OCI-M1 (cell line): ENCODE results near the gene CORIN.
"Not testable (repeated sequence)": the region's sequence is repeated elsewhere in the genome, so short reads cannot be mapped to it uniquely, and the experiment has no call there.

Experiments
- DNase-seq: peaks from one replicate; lab custom pipeline; 2025; lab: John Stamatoyannopoulos, UW

The CORIN gene

GRCh38 chr4:47767956-47768355 is 69.9 kb downstream of the CORIN start:
- DNase-seq = not testable (repeated sequence)

- DNase-seq = no peak
Measured at GRCh38 chr4:47763279-47763678, 74.6 kb downstream of the CORIN start.

- no peak for DNase-seq
Measured at GRCh38 chr4:47762376-47763266, 75.2 kb downstream of the CORIN start.

GRCh38 chr4:47753316-47753715 is 84.6 kb downstream of the CORIN start:
- DNase-seq = not testable (repeated sequence)

- no peak for DNase-seq
Measured at GRCh38 chr4:47752214-47752613, 85.7 kb downstream of the CORIN start.

GRCh38 chr4:47750788-47751187 is 87.1 kb downstream of the CORIN start:
- no peak for DNase-seq

- DNase-seq = no peak
Measured at GRCh38 chr4:47749858-47750257, 88.0 kb downstream of the CORIN start.

GRCh38 chr4:47749060-47749459 is 88.8 kb downstream of the CORIN start:
- DNase-seq = no peak

- DNase-seq = no peak
Measured at GRCh38 chr4:47747846-47748494, 89.9 kb downstream of the CORIN start.

GRCh38 chr4:47747211-47747610 is 90.7 kb downstream of the CORIN start:
- no peak for DNase-seq

GRCh38 chr4:47746122-47746521 is 91.7 kb downstream of the CORIN start:
- no peak for DNase-seq

GRCh38 chr4:47744843-47745382 is 93.0 kb downstream of the CORIN start:
- DNase-seq = no peak

- no peak for DNase-seq
Measured at GRCh38 chr4:47744253-47744652, 93.6 kb downstream of the CORIN start.

GRCh38 chr4:47741200-47741599 is 96.7 kb downstream of the CORIN start:
- DNase-seq = peak; percentile 75

- no peak for DNase-seq
Measured at GRCh38 chr4:47737326-47737725, 100.5 kb downstream of the CORIN start.

GRCh38 chr4:47736555-47736954 is 101.3 kb downstream of the CORIN start:
- DNase-seq = peak; percentile 66

- peak; percentile 58 for DNase-seq
Measured at GRCh38 chr4:47736146-47736545, 101.7 kb downstream of the CORIN start.

- DNase-seq = no peak
Measured at GRCh38 chr4:47733302-47734175, 104.3 kb downstream of the CORIN start.

GRCh38 chr4:47731182-47731581 is 106.7 kb downstream of the CORIN start:
- DNase-seq = no peak

- no peak for DNase-seq
Measured at GRCh38 chr4:47729131-47729680, 108.7 kb downstream of the CORIN start.

- DNase-seq = peak; percentile 12
Measured at GRCh38 chr4:47721892-47722575, 115.8 kb downstream of the CORIN start.
